ENCODE results near the gene CYTH1. TPM values are rescaled to one million over a fixed set of nuclear protein-coding genes. Genes with fewer than 3 reads are reported as not detected.
A peak's percentile ranks its signal among the peaks of the same experiment; 100 is the strongest.

Gene CYTH1
- total RNA-seq, 4 donors from 2014 or later: 6.2 to 56.1 (median 44.3) TPM

DNA sequence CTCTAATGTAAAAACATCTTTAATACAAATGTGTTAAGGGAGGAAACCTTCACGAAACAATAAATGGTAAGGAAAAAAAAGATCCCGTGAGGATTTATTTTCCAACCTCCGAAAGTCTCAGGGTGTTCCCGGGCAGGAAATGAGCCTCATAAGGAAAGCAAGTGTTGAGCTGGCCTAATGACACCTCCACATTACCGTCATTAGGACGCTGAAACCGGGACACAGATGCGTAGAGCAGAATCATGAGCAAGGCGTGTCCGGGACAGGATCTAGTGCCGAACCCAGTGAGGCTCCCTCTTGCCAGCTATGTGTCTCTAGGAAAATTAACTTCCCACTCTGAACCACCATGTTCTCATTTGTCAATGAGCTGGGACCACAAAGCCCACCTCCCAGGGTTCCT lies 22.7 kb upstream of the CYTH1 start:
- peak in 1 of 2 donors; percentile 65 for DNase-seq
- no peak overlapping the region for H3K4me3 ChIP-seq
- TF ChIP-seq, protein P1, sequence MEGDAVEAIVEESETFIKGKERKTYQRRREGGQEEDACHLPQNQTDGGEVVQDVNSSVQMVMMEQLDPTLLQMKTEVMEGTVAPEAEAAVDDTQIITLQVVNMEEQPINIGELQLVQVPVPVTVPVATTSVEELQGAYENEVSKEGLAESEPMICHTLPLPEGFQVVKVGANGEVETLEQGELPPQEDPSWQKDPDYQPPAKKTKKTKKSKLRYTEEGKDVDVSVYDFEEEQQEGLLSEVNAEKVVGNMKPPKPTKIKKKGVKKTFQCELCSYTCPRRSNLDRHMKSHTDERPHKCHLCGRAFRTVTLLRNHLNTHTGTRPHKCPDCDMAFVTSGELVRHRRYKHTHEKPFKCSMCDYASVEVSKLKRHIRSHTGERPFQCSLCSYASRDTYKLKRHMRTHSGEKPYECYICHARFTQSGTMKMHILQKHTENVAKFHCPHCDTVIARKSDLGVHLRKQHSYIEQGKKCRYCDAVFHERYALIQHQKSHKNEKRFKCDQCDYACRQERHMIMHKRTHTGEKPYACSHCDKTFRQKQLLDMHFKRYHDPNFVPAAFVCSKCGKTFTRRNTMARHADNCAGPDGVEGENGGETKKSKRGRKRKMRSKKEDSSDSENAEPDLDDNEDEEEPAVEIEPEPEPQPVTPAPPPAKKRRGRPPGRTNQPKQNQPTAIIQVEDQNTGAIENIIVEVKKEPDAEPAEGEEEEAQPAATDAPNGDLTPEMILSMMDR (IDR thresholded peaks at IDR 0.05): no peak
- TF ChIP-seq POLR2A (IDR thresholded peaks at IDR 0.05): no peak
- H3K27ac ChIP-seq: peak overlapping the region; percentile 49 to 72
- H3K36me3 ChIP-seq: no peaks in the 10 kb centered on the region
- intact Hi-C loops (cut with DNase I; ENCODE audit: low total_unique reads): no loop called here
- no peaks in the 10 kb centered on the region for H3K4me1 ChIP-seq
- H3K9me3 ChIP-seq: no peaks in the 10 kb centered on the region
- H3K27me3 ChIP-seq: no peaks in the 10 kb centered on the region

DNA sequence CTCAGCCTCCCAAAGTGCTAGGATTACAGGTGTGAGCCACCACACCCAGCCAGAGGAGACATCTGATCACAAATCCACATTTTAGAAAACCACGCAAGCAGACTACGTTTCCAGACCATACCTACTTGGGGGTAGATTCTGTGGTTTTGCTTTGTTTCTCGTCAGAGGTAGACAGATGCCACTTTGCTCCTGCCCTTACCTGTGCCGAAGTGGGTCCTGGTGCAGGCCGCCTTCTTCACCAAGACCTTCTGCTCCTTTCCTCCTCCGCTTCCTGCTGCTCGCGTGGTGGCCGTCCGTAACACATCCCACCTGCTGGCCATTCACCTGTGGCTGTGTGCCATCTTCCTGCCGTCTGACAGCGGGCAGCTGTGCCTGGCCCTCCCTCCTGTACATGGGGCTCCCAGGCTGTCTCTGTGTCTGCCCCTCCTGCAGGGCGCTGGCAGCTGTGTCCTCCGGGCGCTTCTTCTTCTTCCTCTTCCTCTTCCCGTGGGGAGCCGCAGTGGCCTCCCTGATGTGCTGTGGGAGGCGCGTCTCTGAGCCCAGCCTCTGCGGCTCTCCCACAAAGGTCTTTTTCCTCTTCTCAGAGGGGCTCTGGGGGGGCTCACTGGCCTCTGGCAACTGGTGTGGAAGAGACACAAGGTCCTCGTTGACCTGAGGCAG lies 21.2 kb upstream of the CYTH1 start:
- intact Hi-C loops (cut with DNase I; ENCODE audit: low total_unique reads): no loop called here
- H3K27ac ChIP-seq: peak overlapping the region in 1 of 2 donors; percentile 39

GRCh38 chr17:78802459-78802858 lies 20.4 kb upstream of the CYTH1 start:
- DNase-seq: no peak
- H3K4me3 ChIP-seq: no peak overlapping the region
- no peaks in the 10 kb centered on the region for H3K4me1 ChIP-seq
- H3K27me3 ChIP-seq: no peaks in the 10 kb centered on the region
- H3K9me3 ChIP-seq: no peaks in the 10 kb centered on the region
- TF ChIP-seq POLR2A (IDR thresholded peaks at IDR 0.05): no peak
- TF ChIP-seq, protein P1 (IDR thresholded peaks at IDR 0.05): no peak
- H3K27ac ChIP-seq: no peak overlapping the region
- intact Hi-C loops (cut with DNase I; ENCODE audit: low total_unique reads): no loop called here
- no peaks in the 10 kb centered on the region for H3K36me3 ChIP-seq

More for the DNA sequence above, 21.2 kb upstream of the CYTH1 start:
- no peaks in the 10 kb centered on the region for H3K36me3 ChIP-seq
- H3K4me1 ChIP-seq: no peaks in the 10 kb centered on the region
- TF ChIP-seq, protein P1 (IDR thresholded peaks at IDR 0.05): no peak
- TF ChIP-seq POLR2A (IDR thresholded peaks at IDR 0.05): no peak
- H3K27me3 ChIP-seq: no peaks in the 10 kb centered on the region
- H3K9me3 ChIP-seq: no peaks in the 10 kb centered on the region
- no peak for DNase-seq
- H3K4me3 ChIP-seq: no peak overlapping the region

GRCh38 chr17:78802008-78802407 lies 19.9 kb upstream of the CYTH1 start:
- no peak for TF ChIP-seq POLR2A (IDR thresholded peaks at IDR 0.05)
- TF ChIP-seq, protein P1 (IDR thresholded peaks at IDR 0.05): no peak
- intact Hi-C loops (cut with DNase I; ENCODE audit: low total_unique reads): no loop called here
- no peak overlapping the region for H3K4me3 ChIP-seq
- H3K27ac ChIP-seq: no peak overlapping the region
- H3K27me3 ChIP-seq: no peaks in the 10 kb centered on the region
- no peaks in the 10 kb centered on the region for H3K4me1 ChIP-seq
- DNase-seq: no peak
- H3K36me3 ChIP-seq: no peaks in the 10 kb centered on the region
- H3K9me3 ChIP-seq: no peaks in the 10 kb centered on the region

- Histone ChIP-seq H3K4me3 (no peak overlapping the region), H3K9me3 (no peaks in the 10 kb centered on the region), H3K4me1 (no peaks in the 10 kb centered on the region), H3K36me3 (no peaks in the 10 kb centered on the region), H3K27me3 (no peaks in the 10 kb centered on the region), H3K27ac (no peak overlapping the region)
- DNase-seq: no peak
- TF ChIP-seq, protein P1 (IDR thresholded peaks at IDR 0.05): no peak
- TF ChIP-seq POLR2A (IDR thresholded peaks at IDR 0.05): no peak
- intact Hi-C loops (cut with DNase I; ENCODE audit: low total_unique reads): no loop called here
Measured at GRCh38 chr17:78800132-78800931, 18.3 kb upstream of the CYTH1 start.
